ENCODE measurements around the gene CD226.

GRCh38 chr18:69957747-69958146 lies 10.1 kb upstream of the CD226 start:
- no peak for TF ChIP-seq EZH2phosphoT487 (IDR thresholded peaks at IDR 0.05; ENCODE audit: low read depth)
- TF ChIP-seq, protein P1, sequence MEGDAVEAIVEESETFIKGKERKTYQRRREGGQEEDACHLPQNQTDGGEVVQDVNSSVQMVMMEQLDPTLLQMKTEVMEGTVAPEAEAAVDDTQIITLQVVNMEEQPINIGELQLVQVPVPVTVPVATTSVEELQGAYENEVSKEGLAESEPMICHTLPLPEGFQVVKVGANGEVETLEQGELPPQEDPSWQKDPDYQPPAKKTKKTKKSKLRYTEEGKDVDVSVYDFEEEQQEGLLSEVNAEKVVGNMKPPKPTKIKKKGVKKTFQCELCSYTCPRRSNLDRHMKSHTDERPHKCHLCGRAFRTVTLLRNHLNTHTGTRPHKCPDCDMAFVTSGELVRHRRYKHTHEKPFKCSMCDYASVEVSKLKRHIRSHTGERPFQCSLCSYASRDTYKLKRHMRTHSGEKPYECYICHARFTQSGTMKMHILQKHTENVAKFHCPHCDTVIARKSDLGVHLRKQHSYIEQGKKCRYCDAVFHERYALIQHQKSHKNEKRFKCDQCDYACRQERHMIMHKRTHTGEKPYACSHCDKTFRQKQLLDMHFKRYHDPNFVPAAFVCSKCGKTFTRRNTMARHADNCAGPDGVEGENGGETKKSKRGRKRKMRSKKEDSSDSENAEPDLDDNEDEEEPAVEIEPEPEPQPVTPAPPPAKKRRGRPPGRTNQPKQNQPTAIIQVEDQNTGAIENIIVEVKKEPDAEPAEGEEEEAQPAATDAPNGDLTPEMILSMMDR (IDR thresholded peaks at IDR 0.05; ENCODE audit: low read depth, low read length) = no peak

Data from OCI-LY3 (cell line).